ENCODE data around the gene KIAA1958.

- TF ChIP-seq CTCF (conservative IDR thresholded peaks at IDR 0.05) (no peak), ZFX (IDR thresholded peaks at IDR 0.05) (no peak)
Measured at GRCh38 chr9:112551641-112552040, 65.0 kb downstream of the KIAA1958 start.

Measured in C4-2B (cell line).